ENCODE results near the gene EPHB1. TPM values are rescaled to one million over a fixed set of nuclear protein-coding genes. Genes with fewer than 3 reads are reported as not detected.

EPHB1 gene
- total RNA-seq, 1 donor from 2014 or later: 3.8 TPM

GRCh38 chr3:134949150-134949549, 154.1 kb downstream of the EPHB1 start:
- no peak for ATAC-seq (ENCODE audit: low read depth)

GRCh38 chr3:134952371-134952770, 157.3 kb downstream of the EPHB1 start:
- no peak for TF ChIP-seq CTCF (IDR thresholded peaks at IDR 0.05)
- CTCF ChIA-PET: no interaction called here
- Mint-ChIP-seq H3K27ac (no peak overlapping the region), H3K4me1 (peaks cover 3% of the 10 kb centered on the region), H3K9me3 (peaks cover 3% of the 10 kb centered on the region), H3K27me3 (no peaks in the 10 kb centered on the region), H3K36me3 (ENCODE audit: low read depth) (no peaks in the 10 kb centered on the region), H3K4me3 (no peak overlapping the region)
- intact Hi-C loops (cut with micrococcal nuclease): no loop called here
- no peak for ATAC-seq (ENCODE audit: low read depth)
- no peak for DNase-seq
- POLR2A ChIA-PET: no interaction called here

More at GRCh38 chr3:134949150-134949549, 154.1 kb downstream of the EPHB1 start:
- POLR2A ChIA-PET: no interaction called here
- H3K9me3 Mint-ChIP-seq: peaks cover 3% of the 10 kb centered on the region
- H3K36me3 Mint-ChIP-seq (ENCODE audit: low read depth): no peaks in the 10 kb centered on the region
- no peaks in the 10 kb centered on the region for H3K27me3 Mint-ChIP-seq
- no peak overlapping the region for H3K27ac Mint-ChIP-seq
- H3K4me1 Mint-ChIP-seq: no peaks in the 10 kb centered on the region
- CTCF ChIA-PET: no interaction called here
- H3K4me3 Mint-ChIP-seq: no peak overlapping the region
- no peak for TF ChIP-seq CTCF (IDR thresholded peaks at IDR 0.05)
- intact Hi-C loops (cut with micrococcal nuclease): no loop called here
- no peak for DNase-seq

- Mint-ChIP-seq H3K27ac (no peak overlapping the region), H3K4me3 (no peak overlapping the region), H3K9me3 (peaks cover 3% of the 10 kb centered on the region), H3K4me1 (peaks cover 3% of the 10 kb centered on the region), H3K27me3 (no peaks in the 10 kb centered on the region), H3K36me3 (ENCODE audit: low read depth) (no peaks in the 10 kb centered on the region)
- DNase-seq (no peak), ATAC-seq (ENCODE audit: low read depth) (no peak)
- ChIA-PET POLR2A (no interaction called here), CTCF (no interaction called here)
- intact Hi-C loops (cut with micrococcal nuclease): no loop called here
- TF ChIP-seq CTCF (IDR thresholded peaks at IDR 0.05): no peak
Measured at GRCh38 chr3:134955874-134956273, 160.8 kb downstream of the EPHB1 start.

GRCh38 chr3:134956395-134956794, 161.3 kb downstream of the EPHB1 start:
- DNase-seq (no peak), ATAC-seq (ENCODE audit: low read depth) (no peak)
- TF ChIP-seq CTCF (IDR thresholded peaks at IDR 0.05): no peak
- Mint-ChIP-seq H3K9me3 (no peaks in the 10 kb centered on the region), H3K4me1 (peaks cover 3% of the 10 kb centered on the region), H3K4me3 (no peak overlapping the region), H3K27ac (no peak overlapping the region), H3K27me3 (no peaks in the 10 kb centered on the region), H3K36me3 (ENCODE audit: low read depth) (no peaks in the 10 kb centered on the region)
- CTCF ChIA-PET: no interaction called here
- POLR2A ChIA-PET: no interaction called here
- intact Hi-C loops (cut with micrococcal nuclease): no loop called here

GRCh38 chr3:134956844-134957243, 161.8 kb downstream of the EPHB1 start:
- Mint-ChIP-seq H3K4me1 (peaks cover 3% of the 10 kb centered on the region), H3K27me3 (no peaks in the 10 kb centered on the region), H3K36me3 (ENCODE audit: low read depth) (no peaks in the 10 kb centered on the region), H3K9me3 (no peaks in the 10 kb centered on the region), H3K27ac (no peak overlapping the region), H3K4me3 (no peak overlapping the region)
- POLR2A ChIA-PET: no interaction called here
- TF ChIP-seq CTCF (IDR thresholded peaks at IDR 0.05): no peak
- no peak for ATAC-seq (ENCODE audit: low read depth)
- intact Hi-C loops (cut with micrococcal nuclease): no loop called here
- no peak for DNase-seq
- CTCF ChIA-PET: no interaction called here
